ENCODE measurements around the gene P3R3URF.

The P3R3URF gene

DNA sequence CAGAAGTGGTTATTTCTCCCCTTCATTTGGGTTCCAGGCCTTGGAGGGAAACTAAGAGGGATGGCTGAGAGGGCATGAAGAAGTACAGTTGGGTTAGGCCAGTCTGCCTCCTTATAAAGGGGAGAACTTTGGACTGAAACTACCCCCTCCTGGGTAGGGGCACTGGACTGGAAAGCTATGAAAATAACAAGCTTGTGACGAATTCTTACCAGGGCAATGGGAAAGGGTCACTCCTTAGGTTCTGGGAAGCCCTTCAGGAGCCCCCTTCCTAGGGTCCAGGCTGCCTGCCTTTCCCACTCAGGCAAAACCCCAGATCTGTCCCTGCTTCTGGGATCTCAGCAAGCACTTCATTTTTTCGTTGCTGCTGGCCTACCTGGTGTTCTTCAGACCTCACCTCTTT lies 9.8 kb upstream of the P3R3URF start:
- no peak overlapping the region for H2AFZ ChIP-seq (ENCODE audit: low read length)
- no peaks in the 10 kb centered on the region for H3K9me2 ChIP-seq (replicated peaks; ENCODE audit: insufficient read depth, low read length)
- no peaks in the 10 kb centered on the region for H3K36me3 ChIP-seq (replicated peaks; ENCODE audit: insufficient read depth, low read length)
- no peaks in the 10 kb centered on the region for H3K27me3 ChIP-seq (replicated peaks; ENCODE audit: insufficient read depth, low read length)
- H3K9me3 ChIP-seq (replicated peaks; ENCODE audit: insufficient read depth, low read length), result no peaks in the 10 kb centered on the region
- DNase-seq, result no peak
- no peaks in the 10 kb centered on the region for H3K79me2 ChIP-seq (ENCODE audit: low read length)
- TF ChIP-seq EZH2 (optimal IDR thresholded peaks at IDR 0.05; ENCODE audit: low read depth, low read length) (no peak), EZH2phosphoT487 (IDR thresholded peaks at IDR 0.05; ENCODE audit: low read length) (no peak)
- H4K20me1 ChIP-seq (ENCODE audit: insufficient read depth, low read length), result no peaks in the 10 kb centered on the region
- no peak overlapping the region for H3K9ac ChIP-seq (ENCODE audit: low read length)
- no peak overlapping the region for H3K4me3 ChIP-seq (ENCODE audit: low read length)
- H3K4me1 ChIP-seq (ENCODE audit: low read length), result no peaks in the 10 kb centered on the region
- H3K27ac ChIP-seq (ENCODE audit: low read length), result no peak overlapping the region
- H3K4me2 ChIP-seq (ENCODE audit: low read depth, low read length), result no peak overlapping the region
- no peaks in the 10 kb centered on the region for H3F3A ChIP-seq (ENCODE audit: insufficient read depth, low read length)

DNA sequence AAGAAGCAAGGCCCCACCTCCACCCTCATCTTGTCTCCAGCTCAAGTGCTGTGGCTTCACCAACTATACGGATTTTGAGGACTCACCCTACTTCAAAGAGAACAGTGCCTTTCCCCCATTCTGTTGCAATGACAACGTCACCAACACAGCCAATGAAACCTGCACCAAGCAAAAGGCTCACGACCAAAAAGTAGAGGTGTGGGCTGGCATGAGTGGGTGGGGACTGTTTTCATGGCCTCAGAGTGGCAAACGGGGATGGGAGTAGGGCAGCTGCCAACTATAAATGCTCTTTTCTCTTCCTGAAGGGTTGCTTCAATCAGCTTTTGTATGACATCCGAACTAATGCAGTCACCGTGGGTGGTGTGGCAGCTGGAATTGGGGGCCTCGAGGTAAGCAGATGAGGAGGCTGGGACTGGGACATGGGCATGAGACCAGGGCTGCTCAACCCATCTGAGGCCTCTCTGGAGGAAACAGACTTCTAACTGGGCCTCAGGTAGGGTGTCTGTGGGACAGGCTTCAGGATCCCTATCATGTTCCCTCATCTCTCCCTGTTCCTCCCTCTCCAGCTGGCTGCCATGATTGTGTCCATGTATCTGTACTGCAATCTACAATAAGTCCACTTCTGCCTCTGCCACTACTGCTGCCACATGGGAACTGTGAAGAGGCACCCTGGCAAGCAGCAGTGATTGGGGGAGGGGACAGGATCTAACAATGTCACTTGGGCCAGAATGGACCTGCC lies 8.8 kb upstream of the P3R3URF start:
- Histone ChIP-seq H3F3A (ENCODE audit: insufficient read depth, low read length) (no peaks in the 10 kb centered on the region), H3K9me3 (replicated peaks; ENCODE audit: insufficient read depth, low read length) (no peaks in the 10 kb centered on the region), H3K79me2 (ENCODE audit: low read length) (no peaks in the 10 kb centered on the region), H3K9ac (ENCODE audit: low read length) (no peak overlapping the region), H3K4me2 (ENCODE audit: low read depth, low read length) (no peak overlapping the region), H2AFZ (ENCODE audit: low read length) (no peak overlapping the region), H3K36me3 (replicated peaks; ENCODE audit: insufficient read depth, low read length) (no peaks in the 10 kb centered on the region), H3K27me3 (replicated peaks; ENCODE audit: insufficient read depth, low read length) (no peaks in the 10 kb centered on the region), H3K4me1 (ENCODE audit: low read length) (no peaks in the 10 kb centered on the region), H3K27ac (ENCODE audit: low read length) (no peak overlapping the region), H4K20me1 (ENCODE audit: insufficient read depth, low read length) (no peaks in the 10 kb centered on the region), H3K9me2 (replicated peaks; ENCODE audit: insufficient read depth, low read length) (no peaks in the 10 kb centered on the region), H3K4me3 (ENCODE audit: low read length) (no peak overlapping the region)
- DNase-seq, result no peak
- TF ChIP-seq EZH2phosphoT487 (IDR thresholded peaks at IDR 0.05; ENCODE audit: low read length) (no peak), EZH2 (optimal IDR thresholded peaks at IDR 0.05; ENCODE audit: low read depth, low read length) (no peak)
- TF ChIP-seq, protein P1, sequence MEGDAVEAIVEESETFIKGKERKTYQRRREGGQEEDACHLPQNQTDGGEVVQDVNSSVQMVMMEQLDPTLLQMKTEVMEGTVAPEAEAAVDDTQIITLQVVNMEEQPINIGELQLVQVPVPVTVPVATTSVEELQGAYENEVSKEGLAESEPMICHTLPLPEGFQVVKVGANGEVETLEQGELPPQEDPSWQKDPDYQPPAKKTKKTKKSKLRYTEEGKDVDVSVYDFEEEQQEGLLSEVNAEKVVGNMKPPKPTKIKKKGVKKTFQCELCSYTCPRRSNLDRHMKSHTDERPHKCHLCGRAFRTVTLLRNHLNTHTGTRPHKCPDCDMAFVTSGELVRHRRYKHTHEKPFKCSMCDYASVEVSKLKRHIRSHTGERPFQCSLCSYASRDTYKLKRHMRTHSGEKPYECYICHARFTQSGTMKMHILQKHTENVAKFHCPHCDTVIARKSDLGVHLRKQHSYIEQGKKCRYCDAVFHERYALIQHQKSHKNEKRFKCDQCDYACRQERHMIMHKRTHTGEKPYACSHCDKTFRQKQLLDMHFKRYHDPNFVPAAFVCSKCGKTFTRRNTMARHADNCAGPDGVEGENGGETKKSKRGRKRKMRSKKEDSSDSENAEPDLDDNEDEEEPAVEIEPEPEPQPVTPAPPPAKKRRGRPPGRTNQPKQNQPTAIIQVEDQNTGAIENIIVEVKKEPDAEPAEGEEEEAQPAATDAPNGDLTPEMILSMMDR (IDR thresholded peaks at IDR 0.05; ENCODE audit: low read length), result no peak

DNA sequence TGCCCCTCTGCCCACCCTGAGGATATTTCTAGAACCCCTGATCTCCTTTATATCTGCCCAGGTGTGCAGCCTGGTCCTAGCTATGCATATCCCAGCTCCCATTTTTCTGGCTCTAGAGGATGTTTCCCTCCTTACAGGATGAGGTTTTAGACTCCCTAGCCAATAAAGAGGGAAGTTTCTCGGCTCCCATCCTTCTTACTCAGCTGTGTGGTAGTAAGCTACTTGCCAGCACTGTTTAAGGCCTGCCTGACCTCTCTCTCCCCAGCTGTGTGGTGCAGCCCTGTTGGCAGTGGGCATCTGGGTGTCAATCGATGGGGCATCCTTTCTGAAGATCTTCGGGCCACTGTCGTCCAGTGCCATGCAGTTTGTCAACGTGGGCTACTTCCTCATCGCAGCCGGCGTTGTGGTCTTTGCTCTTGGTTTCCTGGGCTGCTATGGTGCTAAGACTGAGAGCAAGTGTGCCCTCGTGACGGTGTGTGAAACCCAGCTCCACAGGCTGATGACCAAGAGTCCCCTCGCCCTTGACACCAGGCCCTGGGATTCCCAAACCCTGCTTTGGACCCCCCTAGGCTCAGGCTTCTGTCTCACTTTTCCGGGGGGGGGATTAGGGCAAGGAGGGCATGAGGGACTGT lies 7.8 kb upstream of the P3R3URF start:
- Histone ChIP-seq H3K4me2 (ENCODE audit: low read depth, low read length) (no peak overlapping the region), H2AFZ (ENCODE audit: low read length) (no peak overlapping the region), H3K4me3 (ENCODE audit: low read length) (no peak overlapping the region), H3K4me1 (ENCODE audit: low read length) (no peaks in the 10 kb centered on the region), H3K9me2 (replicated peaks; ENCODE audit: insufficient read depth, low read length) (no peaks in the 10 kb centered on the region), H3K9me3 (replicated peaks; ENCODE audit: insufficient read depth, low read length) (no peaks in the 10 kb centered on the region), H3F3A (ENCODE audit: insufficient read depth, low read length) (no peaks in the 10 kb centered on the region), H4K20me1 (ENCODE audit: insufficient read depth, low read length) (no peaks in the 10 kb centered on the region), H3K79me2 (ENCODE audit: low read length) (no peaks in the 10 kb centered on the region), H3K27ac (ENCODE audit: low read length) (no peak overlapping the region), H3K9ac (ENCODE audit: low read length) (no peak overlapping the region), H3K27me3 (replicated peaks; ENCODE audit: insufficient read depth, low read length) (no peaks in the 10 kb centered on the region), H3K36me3 (replicated peaks; ENCODE audit: insufficient read depth, low read length) (no peaks in the 10 kb centered on the region)
- no peak for DNase-seq
- TF ChIP-seq EZH2 (optimal IDR thresholded peaks at IDR 0.05; ENCODE audit: low read depth, low read length), result no peak
- no peak for TF ChIP-seq EZH2phosphoT487 (IDR thresholded peaks at IDR 0.05; ENCODE audit: low read length)
- TF ChIP-seq, protein P1 (IDR thresholded peaks at IDR 0.05; ENCODE audit: low read length), result no peak
